Progenitor cell of endocrine pancreas (in vitro differentiated cells): ENCODE data around the gene SALL3. TPM values are rescaled to one million over a fixed set of nuclear protein-coding genes. Genes with fewer than 3 reads are reported as not detected.

ENCODE experiments used
- DNase-seq: peaks from one replicate; pipeline ENCODE4 v3.0.0; 2021; ENCODE audit warnings: low spot score; ENCODE audit not compliant: unreplicated experiment
- H3K27ac Mint-ChIP-seq: 2 replicates; pipeline ENCODE4 v1.8.0; 2021; ENCODE audit warnings: mild to moderate bottlenecking, moderate library complexity, mixed read lengths
- H3K27me3 Mint-ChIP-seq: 2 replicates; pipeline ENCODE4 v1.8.0; 2021; ENCODE audit warnings: mixed read lengths
- H3K36me3 Mint-ChIP-seq: 2 replicates; pipeline ENCODE4 v1.8.0; 2022; ENCODE audit warnings: mixed read lengths; ENCODE audit not compliant: insufficient read depth
- H3K4me1 Mint-ChIP-seq: 2 replicates; pipeline ENCODE4 v1.8.0; 2021; ENCODE audit warnings: low read depth, mixed read lengths
- H3K4me3 Mint-ChIP-seq: 2 replicates; pipeline ENCODE4 v1.8.0; 2021; ENCODE audit warnings: low read depth, mild to moderate bottlenecking, moderate library complexity, mixed read lengths
- H3K9me3 Mint-ChIP-seq: 2 replicates; pipeline ENCODE4 v1.8.0; 2021; ENCODE audit warnings: low read depth, mixed read lengths
- CTCF ChIP-seq: fragments of 200-600 bp; sonication (generic); IDR thresholded peaks from one replicate; pipeline ENCODE4 v1.5.0; 2021; ENCODE audit warnings: antibody characterized with exemption, mild to moderate bottlenecking; ENCODE audit not compliant: unreplicated experiment
- total RNA-seq: library from RNA; stranded (reverse); gene quantifications from 2 replicates; pipeline ENCODE4 v1.2.1, GENCODE V29; 2021

SALL3 gene
- total RNA-seq, 1 donor from 2014 or later: 0.34 TPM

GRCh38 chr18:78992041-78993011 lies 12.7 kb downstream of the SALL3 start:
- Mint-ChIP-seq H3K4me3 (no peak overlapping the region), H3K27ac (no peak overlapping the region), H3K27me3 (peaks cover 19% of the 10 kb centered on the region), H3K4me1 (no peaks in the 10 kb centered on the region), H3K9me3 (peaks cover 3% of the 10 kb centered on the region), H3K36me3 (peaks cover 5% of the 10 kb centered on the region)
- no peak for DNase-seq
- TF ChIP-seq CTCF: no peak

GRCh38 chr18:78993014-78993926 lies 13.7 kb downstream of the SALL3 start:
- Mint-ChIP-seq H3K4me1 (no peaks in the 10 kb centered on the region), H3K36me3 (peaks cover 5% of the 10 kb centered on the region), H3K27me3 (peaks cover 10% of the 10 kb centered on the region), H3K4me3 (no peak overlapping the region), H3K9me3 (peaks cover 3% of the 10 kb centered on the region), H3K27ac (no peak overlapping the region)
- TF ChIP-seq CTCF: no peak
- no peak for DNase-seq

- no peak for TF ChIP-seq CTCF
- H3K27ac Mint-ChIP-seq: no peak overlapping the region
- peaks cover 5% of the 10 kb centered on the region for H3K36me3 Mint-ChIP-seq
- DNase-seq: no peak
- peaks cover 3% of the 10 kb centered on the region for H3K9me3 Mint-ChIP-seq
- H3K4me3 Mint-ChIP-seq: no peak overlapping the region
- H3K4me1 Mint-ChIP-seq: no peaks in the 10 kb centered on the region
- H3K27me3 Mint-ChIP-seq: peaks cover 5% of the 10 kb centered on the region
Measured at GRCh38 chr18:78994000-78994399, 14.4 kb downstream of the SALL3 start.

GRCh38 chr18:78994531-78994930 lies 14.9 kb downstream of the SALL3 start:
- no peak for DNase-seq
- peaks cover 3% of the 10 kb centered on the region for H3K9me3 Mint-ChIP-seq
- H3K27me3 Mint-ChIP-seq: peaks cover 5% of the 10 kb centered on the region
- no peak overlapping the region for H3K27ac Mint-ChIP-seq
- H3K4me1 Mint-ChIP-seq: peaks cover 3% of the 10 kb centered on the region
- no peak for TF ChIP-seq CTCF
- H3K36me3 Mint-ChIP-seq: peaks cover 5% of the 10 kb centered on the region
- H3K4me3 Mint-ChIP-seq: no peak overlapping the region

- peaks cover 5% of the 10 kb centered on the region for H3K36me3 Mint-ChIP-seq
- no peak overlapping the region for H3K27ac Mint-ChIP-seq
- H3K4me3 Mint-ChIP-seq: no peak overlapping the region
- H3K27me3 Mint-ChIP-seq: peaks cover 2% of the 10 kb centered on the region
- no peak for DNase-seq
- TF ChIP-seq CTCF: no peak
- peaks cover 8% of the 10 kb centered on the region for H3K4me1 Mint-ChIP-seq
- H3K9me3 Mint-ChIP-seq: peaks cover 3% of the 10 kb centered on the region
Measured at GRCh38 chr18:78994977-78995582, 15.5 kb downstream of the SALL3 start.
